Sigmoid colon (tissue), 7 donors: ENCODE data around the gene TRAF2. TPM values are rescaled to one million over a fixed set of nuclear protein-coding genes. Genes with fewer than 3 reads are reported as not detected.

Experiments used
- DNase-seq: peaks from one replicate; pipeline ENCODE4 v3.0.0-alpha.2; 2019
- H3K27ac ChIP-seq, 4 donors: fragments of 200-600 bp; sonication (generic); one replicate each; pipeline ENCODE4 v1.5.1; 2016 to 2019; ENCODE audit warnings: mild to moderate bottlenecking in 1 of 4
- H3K27me3 ChIP-seq, 3 donors: fragments of 200-600 bp; sonication (generic); one replicate each; pipeline ENCODE4 v1.5.1; 2019; ENCODE audit warnings: mild to moderate bottlenecking in 1 of 3
- H3K36me3 ChIP-seq, 4 donors: fragments of 200-600 bp; sonication (generic); one replicate each; pipeline ENCODE4 v1.5.1; 2016 to 2019
- H3K4me1 ChIP-seq, 4 donors: fragments of 200-600 bp; sonication (generic); one replicate each; pipeline ENCODE4 v1.5.1; 2017 to 2019
- H3K4me3 ChIP-seq, 4 donors: fragments of 200-600 bp; sonication (generic); one replicate each; pipeline ENCODE4 v1.5.1; 2017 to 2019; ENCODE audit warnings: mild to moderate bottlenecking in 2 of 4, moderate library complexity in 1 of 4
- H3K9me3 ChIP-seq, 4 donors: fragments of 200-600 bp in 3 of 4; sonication (generic) in 3 of 4; one replicate each; pipeline versions ENCODE4 v1.5.1 to v1.6.1; 2013 to 2019
- CTCF ChIP-seq, 4 experiments: fragments of 450-650 bp in 3 of 4; fragments of 200-600 bp in 1 of 4; IDR thresholded peaks; one replicate each; pipeline ENCODE4 v1.5.1; 2016 to 2019; ENCODE audit warnings: antibody characterized with exemption in 4 of 4, mild to moderate bottlenecking in 3 of 4, moderate library complexity in 2 of 4
- EP300 ChIP-seq, 4 donors: sonication (generic); formaldehyde crosslinking; IDR thresholded peaks; one replicate each; pipeline ENCODE4 v1.6.1; 2017; ENCODE audit warnings: antibody characterized with exemption in 4 of 4
- POLR2A ChIP-seq, 2 donors: fragments of 450-650 bp; IDR thresholded peaks; one replicate each; pipeline ENCODE4 v1.6.1; 2016; ENCODE audit warnings: antibody characterized with exemption in 2 of 2, mild to moderate bottlenecking in 2 of 2, moderate library complexity in 2 of 2
- POLR2AphosphoS5 ChIP-seq, 4 donors: sonication (generic); formaldehyde crosslinking; IDR thresholded peaks; one replicate each; pipeline ENCODE4 v1.6.1; 2017; ENCODE audit warnings: antibody characterized with exemption in 4 of 4
- WGBS, 2 donors: extraction: QIAGEN DNeasy Blood & Tissue Kit; methylation state at CpG; one replicate each; pipeline ENCODE4 v1.1.7; 2013; 5-methylcytosine and 5-hydroxymethylcytosine counted together
- intact Hi-C: fragments of 100-400 bp; cut with DNase I; formaldehyde crosslinking; loops from one replicate; pipeline ENCODE4 v1.15.1; 2023
- polyA plus RNA-seq, 3 donors: library from polyadenylated mRNA; stranded (reverse); fragments of 200-250 nt; gene quantifications; one replicate each; pipeline ENCODE4 v1.2.3, GENCODE V29; 2013
- total RNA-seq, 4 donors: library from RNA; depleted of rRNA; stranded (reverse); fragments of >200 nt; gene quantifications; one replicate each; pipeline ENCODE4 v1.1.0, GENCODE V29; 2016
- donor health status: healthy with polysubstance abuse.
- donor health status: Bipolar disorder and iron deficiency.
- donor health status: healthy.

TRAF2 gene
- total and polyA plus RNA-seq, 7 donors: 1.8 to 21.9 (median 5.5) TPM

GRCh38 chr9:136898483-136899100 lies 12.3 kb downstream of the TRAF2 start:
- Histone ChIP-seq H3K27ac (no peak overlapping the region), H3K36me3 (peaks cover 9 to 23% (median 15%) of the 10 kb centered on the region in 4 donors), H3K4me1 (peaks cover 0 to 25% (median 22%) of the 10 kb centered on the region in 4 donors), H3K4me3 (no peak overlapping the region), H3K27me3 (no peaks in the 10 kb centered on the region), H3K9me3 (no peaks in the 10 kb centered on the region)
- TF ChIP-seq POLR2AphosphoS5 (IDR thresholded peaks at IDR 0.05) (no peak), EP300 (IDR thresholded peaks at IDR 0.05) (no peak), CTCF (IDR thresholded peaks at IDR 0.05) (no peak), POLR2A (IDR thresholded peaks at IDR 0.05) (no peak)
- intact Hi-C loops: no loop called here
- WGBS, 2 donors: 88 to 93% methylated on average over 21 of the region's 21 CpGs
- DNase-seq: no peak

DNA sequence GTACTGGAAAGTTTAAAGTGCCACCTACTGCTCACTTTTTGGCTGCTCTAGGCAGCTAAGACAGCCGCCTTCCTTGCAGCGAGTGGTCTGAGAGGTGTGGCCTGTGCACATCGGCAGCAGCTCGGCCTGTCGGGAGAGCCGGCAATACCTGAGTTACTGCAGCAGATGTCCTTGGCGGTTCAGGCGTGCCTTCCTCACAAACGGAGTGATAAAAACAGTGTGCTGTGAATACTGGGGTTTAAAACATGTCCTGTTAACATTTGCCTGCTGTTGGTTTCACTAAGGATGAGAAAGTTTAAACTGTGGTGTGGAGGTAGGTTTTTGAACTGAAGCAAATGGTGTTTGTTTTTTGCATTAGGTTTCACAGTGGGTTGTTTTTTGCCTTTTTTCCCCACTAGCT lies 12.9 kb downstream of the TRAF2 start:
- 15 to 61% methylated on average over 9 of the region's 9 CpGs for WGBS, 2 donors
- H3K36me3 ChIP-seq: peaks cover 9 to 23% (median 15%) of the 10 kb centered on the region in 4 donors
- H3K4me3 ChIP-seq: no peak overlapping the region
- TF ChIP-seq POLR2A (IDR thresholded peaks at IDR 0.05): no peak
- TF ChIP-seq CTCF (IDR thresholded peaks at IDR 0.05): no peak
- TF ChIP-seq POLR2AphosphoS5 (IDR thresholded peaks at IDR 0.05): no peak
- no peak overlapping the region for H3K27ac ChIP-seq
- peaks cover 0 to 25% (median 22%) of the 10 kb centered on the region in 4 donors for H3K4me1 ChIP-seq
- no peaks in the 10 kb centered on the region for H3K9me3 ChIP-seq
- no peaks in the 10 kb centered on the region for H3K27me3 ChIP-seq
- intact Hi-C loops: no loop called here
- no peak for DNase-seq

DNA sequence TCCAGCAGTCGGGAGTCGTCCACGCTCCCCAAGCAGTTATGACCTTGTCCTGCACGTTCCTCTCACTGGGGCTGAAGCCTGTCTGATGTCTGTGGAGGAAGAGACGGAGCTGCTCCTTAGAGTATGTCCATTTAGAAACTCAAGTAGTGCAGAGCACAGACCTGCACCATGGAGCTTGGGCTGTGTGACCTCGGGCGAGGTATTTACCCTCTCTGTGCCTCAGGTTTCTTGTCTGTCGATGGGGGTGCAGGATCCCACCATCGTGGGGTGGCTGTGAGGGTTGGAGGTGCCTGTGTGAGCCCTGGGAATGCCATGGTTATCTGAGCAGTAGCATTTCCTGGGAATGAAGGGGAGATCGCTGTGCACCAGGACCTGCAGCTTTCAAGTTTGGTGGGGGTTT lies 14.2 kb downstream of the TRAF2 start:
- Histone ChIP-seq H3K9me3 (no peaks in the 10 kb centered on the region), H3K4me3 (no peak overlapping the region), H3K27ac (peak overlapping the region in 2 of 4 donors; percentile 76 to 85), H3K4me1 (peaks cover 0 to 25% (median 22%) of the 10 kb centered on the region in 4 donors), H3K36me3 (peaks cover 9 to 23% (median 15%) of the 10 kb centered on the region in 4 donors), H3K27me3 (no peaks in the 10 kb centered on the region)
- TF ChIP-seq POLR2AphosphoS5 (IDR thresholded peaks at IDR 0.05) (no peak), EP300 (IDR thresholded peaks at IDR 0.05) (no peak), POLR2A (IDR thresholded peaks at IDR 0.05) (no peak), CTCF (IDR thresholded peaks at IDR 0.05) (no peak)
- intact Hi-C loops: no loop called here
- 83 to 93% methylated on average over 10 of the region's 10 CpGs for whole genome bisulfite sequencing, 2 donors
- DNase-seq: no peak

- no peak for TF ChIP-seq POLR2A (IDR thresholded peaks at IDR 0.05)
- no peak for TF ChIP-seq EP300 (IDR thresholded peaks at IDR 0.05)
- TF ChIP-seq CTCF (IDR thresholded peaks at IDR 0.05): no peak
- no peak for TF ChIP-seq POLR2AphosphoS5 (IDR thresholded peaks at IDR 0.05)
- Histone ChIP-seq H3K27me3 (no peaks in the 10 kb centered on the region), H3K36me3 (peaks cover 9 to 23% (median 15%) of the 10 kb centered on the region in 4 donors), H3K27ac (peak overlapping the region; percentile 71 to 85 (median 74)), H3K4me1 (peaks cover 0 to 25% (median 22%) of the 10 kb centered on the region in 4 donors), H3K4me3 (no peak overlapping the region), H3K9me3 (no peaks in the 10 kb centered on the region)
- no peak for DNase-seq
- WGBS, 2 donors: 44 to 71% methylated on average over 13 of the region's 13 CpGs
- intact Hi-C loops: no loop called here
Observed at GRCh38 chr9:136900988-136901515, 14.7 kb downstream of the TRAF2 start.
